OCI-LY3 (cell line): ENCODE measurements around the gene LRP2BP.

ENCODE experiments used
- EZH2phosphoT487 ChIP-seq: fragments of 200-600 bp; shearing (Covaris generic); IDR thresholded peaks from 2 replicates; pipeline ENCODE4 v1.6.1; 2018; ENCODE audit warnings: antibody characterized with exemption, mixed run types, low read depth
- TF ChIP-seq, protein P1 (sequence below): fragments of 200-600, 300-600 bp; sonication (generic); IDR thresholded peaks from 2 replicates; pipeline ENCODE4 v1.5.1; 2014; ENCODE audit warnings: antibody characterized with exemption, low read length, low read depth

DNA sequence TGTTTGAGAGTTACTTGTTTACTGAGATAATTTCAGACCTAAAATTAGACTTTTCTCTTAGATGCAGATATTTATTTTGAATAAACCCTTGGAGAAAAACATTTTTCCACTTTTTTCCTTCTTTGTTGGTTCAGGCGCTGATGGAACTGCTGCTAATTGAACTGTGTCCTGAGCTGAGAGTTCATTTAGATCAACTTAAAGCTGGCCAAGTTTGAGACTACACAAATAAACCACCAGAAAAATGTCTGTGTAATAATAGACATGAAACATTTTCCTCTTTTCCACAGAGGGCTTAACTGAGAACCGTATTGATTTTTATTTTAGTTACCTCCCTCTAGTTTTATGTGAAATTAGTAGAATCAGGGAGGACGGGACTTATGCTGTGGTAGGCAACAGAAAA, 32.5 kb downstream of the LRP2BP start:
- no peak for TF ChIP-seq EZH2phosphoT487
- TF ChIP-seq, protein P1, sequence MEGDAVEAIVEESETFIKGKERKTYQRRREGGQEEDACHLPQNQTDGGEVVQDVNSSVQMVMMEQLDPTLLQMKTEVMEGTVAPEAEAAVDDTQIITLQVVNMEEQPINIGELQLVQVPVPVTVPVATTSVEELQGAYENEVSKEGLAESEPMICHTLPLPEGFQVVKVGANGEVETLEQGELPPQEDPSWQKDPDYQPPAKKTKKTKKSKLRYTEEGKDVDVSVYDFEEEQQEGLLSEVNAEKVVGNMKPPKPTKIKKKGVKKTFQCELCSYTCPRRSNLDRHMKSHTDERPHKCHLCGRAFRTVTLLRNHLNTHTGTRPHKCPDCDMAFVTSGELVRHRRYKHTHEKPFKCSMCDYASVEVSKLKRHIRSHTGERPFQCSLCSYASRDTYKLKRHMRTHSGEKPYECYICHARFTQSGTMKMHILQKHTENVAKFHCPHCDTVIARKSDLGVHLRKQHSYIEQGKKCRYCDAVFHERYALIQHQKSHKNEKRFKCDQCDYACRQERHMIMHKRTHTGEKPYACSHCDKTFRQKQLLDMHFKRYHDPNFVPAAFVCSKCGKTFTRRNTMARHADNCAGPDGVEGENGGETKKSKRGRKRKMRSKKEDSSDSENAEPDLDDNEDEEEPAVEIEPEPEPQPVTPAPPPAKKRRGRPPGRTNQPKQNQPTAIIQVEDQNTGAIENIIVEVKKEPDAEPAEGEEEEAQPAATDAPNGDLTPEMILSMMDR, result no peak
